Bronchial epithelial cell (primary cell): Measurements from ENCODE around the gene POU2AF3. TPM values are rescaled to one million over a fixed set of nuclear protein-coding genes. Genes with fewer than 3 reads are reported as not detected.
"Not testable (repeated sequence)": the region's sequence is repeated elsewhere in the genome, so short reads cannot be mapped to it uniquely, and the experiment has no call there.

Experiments
- DNase-seq: peaks from one replicate; pipeline ENCODE4 v3.0.0-alpha.2; 2010; ENCODE audit warnings: low read depth
- FAIRE-seq: peaks from 2 replicates; lab custom pipeline; 2011; peaks lifted over from hg19 to GRCh38; lab: Jason Lieb, UNC
- H3K27me3 ChIP-seq: 2 replicates; pipeline ENCODE4 v1.5.1; 2011; ENCODE audit warnings: low read length; ENCODE audit not compliant: control insufficient read depth, insufficient read depth
- H3K36me3 ChIP-seq: 2 replicates; pipeline ENCODE4 v1.5.1; 2011; ENCODE audit warnings: low read length; ENCODE audit not compliant: control insufficient read depth, insufficient read depth
- H3K4me3 ChIP-seq: 2 replicates; pipeline ENCODE4 v1.5.1; 2011; ENCODE audit warnings: mild to moderate bottlenecking, low read depth, low read length, control low read depth
- total RNA-seq: library from RNA; depleted of rRNA; stranded (reverse); fragments of >200 nt; gene quantifications from 2 replicates; pipeline ENCODE4 v1.2.1, GENCODE V29; 2014
- TF ChIP-seq, protein P1 (sequence below): IDR thresholded peaks from 2 replicates; pipeline ENCODE4 v1.5.1; 2011; ENCODE audit warnings: mild to moderate bottlenecking, moderate library complexity, low read length, control low read depth, inconsistent platforms; ENCODE audit not compliant: insufficient read depth, severe bottlenecking

POU2AF3 gene
- total RNA-seq, 1 donor from 2014 or later, result not detected

DNA sequence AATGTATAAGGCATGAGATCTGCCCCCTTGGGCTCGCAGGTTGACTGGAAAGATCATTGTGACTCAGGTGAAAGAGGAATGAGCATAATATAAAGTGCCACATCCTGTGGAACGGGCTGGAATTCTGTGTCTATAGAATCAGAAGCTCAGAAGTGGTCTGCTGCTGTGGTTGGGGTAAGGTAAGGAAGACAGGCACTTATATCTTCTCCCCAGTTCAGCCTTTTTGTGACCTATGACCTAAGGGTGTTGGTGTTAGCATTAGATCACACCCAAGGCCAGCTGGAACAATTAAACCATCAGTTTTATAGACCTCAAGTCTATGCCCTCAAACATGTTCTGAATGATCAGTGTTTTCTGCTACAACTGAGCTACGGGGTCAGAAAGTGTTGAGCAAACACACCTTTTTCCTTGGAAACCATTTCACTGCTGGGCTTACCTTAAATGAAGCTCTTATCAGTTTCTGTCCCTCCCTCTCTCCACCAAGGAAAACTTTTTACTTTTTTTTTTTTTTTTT is 15.7 kb upstream of the POU2AF3 start:
- TF ChIP-seq, protein P1, sequence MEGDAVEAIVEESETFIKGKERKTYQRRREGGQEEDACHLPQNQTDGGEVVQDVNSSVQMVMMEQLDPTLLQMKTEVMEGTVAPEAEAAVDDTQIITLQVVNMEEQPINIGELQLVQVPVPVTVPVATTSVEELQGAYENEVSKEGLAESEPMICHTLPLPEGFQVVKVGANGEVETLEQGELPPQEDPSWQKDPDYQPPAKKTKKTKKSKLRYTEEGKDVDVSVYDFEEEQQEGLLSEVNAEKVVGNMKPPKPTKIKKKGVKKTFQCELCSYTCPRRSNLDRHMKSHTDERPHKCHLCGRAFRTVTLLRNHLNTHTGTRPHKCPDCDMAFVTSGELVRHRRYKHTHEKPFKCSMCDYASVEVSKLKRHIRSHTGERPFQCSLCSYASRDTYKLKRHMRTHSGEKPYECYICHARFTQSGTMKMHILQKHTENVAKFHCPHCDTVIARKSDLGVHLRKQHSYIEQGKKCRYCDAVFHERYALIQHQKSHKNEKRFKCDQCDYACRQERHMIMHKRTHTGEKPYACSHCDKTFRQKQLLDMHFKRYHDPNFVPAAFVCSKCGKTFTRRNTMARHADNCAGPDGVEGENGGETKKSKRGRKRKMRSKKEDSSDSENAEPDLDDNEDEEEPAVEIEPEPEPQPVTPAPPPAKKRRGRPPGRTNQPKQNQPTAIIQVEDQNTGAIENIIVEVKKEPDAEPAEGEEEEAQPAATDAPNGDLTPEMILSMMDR, result no peak
- no peak overlapping the region for H3K4me3 ChIP-seq
- H3K27me3 ChIP-seq, result peaks cover 4% of the 10 kb centered on the region
- no peaks in the 10 kb centered on the region for H3K36me3 ChIP-seq
- DNase-seq (no peak), FAIRE-seq (no peak)

GRCh38 chr11:111283945-111284481 is 14.3 kb upstream of the POU2AF3 start:
- TF ChIP-seq, protein P1, result no peak
- no peaks in the 10 kb centered on the region for H3K36me3 ChIP-seq
- no peak for DNase-seq
- no peak for FAIRE-seq
- no peak overlapping the region for H3K4me3 ChIP-seq
- H3K27me3 ChIP-seq, result peaks cover 4% of the 10 kb centered on the region

- TF ChIP-seq, protein P1, result no peak
These were observed 12.9 kb upstream of the POU2AF3 start for GRCh38 chr11:111285189-111286091.

GRCh38 chr11:111291764-111292163 is 6.6 kb upstream of the POU2AF3 start:
- TF ChIP-seq, protein P1, result no peak
- H3K36me3 ChIP-seq, result no peaks in the 10 kb centered on the region
- FAIRE-seq, result no peak
- no peak overlapping the region for H3K4me3 ChIP-seq
- no peaks in the 10 kb centered on the region for H3K27me3 ChIP-seq
- DNase-seq, result no peak

More at GRCh38 chr11:111285189-111286091, 12.9 kb upstream of the POU2AF3 start:
- DNase-seq, result no peak
- H3K4me3 ChIP-seq, result no peak overlapping the region
- H3K27me3 ChIP-seq, result peaks cover 3% of the 10 kb centered on the region
- H3K36me3 ChIP-seq, result no peaks in the 10 kb centered on the region
- FAIRE-seq, result no peak

GRCh38 chr11:111292408-111292807 is 5.9 kb upstream of the POU2AF3 start:
- DNase-seq, H3K4me3 ChIP-seq, H3K36me3 ChIP-seq, H3K27me3 ChIP-seq, FAIRE-seq: not testable (repeated sequence)

DNA sequence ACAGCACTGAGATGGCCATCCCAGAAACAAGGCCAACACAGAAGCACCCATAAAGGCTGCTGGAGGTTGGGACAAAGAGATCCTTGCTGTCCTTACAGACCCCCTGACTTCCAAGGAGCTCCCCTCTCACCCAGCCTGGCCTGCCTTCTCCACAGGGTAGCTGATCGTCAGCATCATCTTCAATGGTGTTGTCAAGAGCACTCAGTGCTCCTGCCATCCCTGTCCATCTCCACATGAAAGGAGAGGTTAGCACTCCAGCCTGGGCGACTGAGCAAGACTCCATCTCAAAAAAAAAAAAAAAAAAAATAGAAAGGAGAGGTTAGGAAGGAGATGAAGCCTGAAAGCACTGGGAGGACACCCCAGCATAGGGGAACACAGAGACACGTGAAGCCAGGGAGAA is 2.1 kb upstream of the POU2AF3 start:
- DNase-seq (no peak), FAIRE-seq (no peak)
- peaks cover 16% of the 10 kb centered on the region for H3K27me3 ChIP-seq
- H3K36me3 ChIP-seq, result no peaks in the 10 kb centered on the region
- no peak overlapping the region for H3K4me3 ChIP-seq
- TF ChIP-seq, protein P1, result no peak
